Hair follicle dermal papilla cell (primary cell): ENCODE measurements around the gene DNAI1. TPM values are rescaled to one million over a fixed set of nuclear protein-coding genes. Genes with fewer than 3 reads are reported as not detected.

Source experiments
- small RNA-seq: library from RNA; depleted of rRNA; stranded (forward); fragments of <200 nt; gene quantifications from one replicate; pipeline ENCODE3, GENCODE V24; 2012
- total RNA-seq: library from RNA; depleted of rRNA; stranded (reverse); fragments of >200 nt; gene quantifications from 2 replicates; pipeline ENCODE4 v1.2.3, GENCODE V29; 2012

The DNAI1 gene
- not detected in 2 replicates for total RNA-seq

GRCh38 chr9:34458013-34458958, at the start of gene DNAI1, which contains the start of gene FAM219A:
Gene DNAI1, plus strand, starts transcription at chr9:34458805. Its CDS starts 201 bp downstream, at chr9:34459006.
Gene FAM219A, minus strand, starts transcription at chr9:34458570. Its CDS starts 307 bp downstream, at chr9:34458263.

GRCh38 chr9:34522971-34523797, 64.6 kb downstream of the DNAI1 start, which contains the start of gene ENHO:
Gene ENHO, minus strand, starts transcription at chr9:34522990. Its CDS starts 1,295 bp downstream, at chr9:34521695.

Small RNAs within 50 kb of the gene (small RNA-seq; reads per million reads assigned to genes)
- not detected for gene RN7SKP24

Other genes starting within 250 kb of the DNAI1 start
- 0.97 TPM in 2 replicates for gene KIF24, start 129.5 kb upstream of the DNAI1 start, total RNA-seq
- gene NUDT2, start 129.2 kb upstream of the DNAI1 start, total RNA-seq, result 24.0 and 26.6 TPM in 2 replicates
- 0.97 and 1.1 TPM in 2 replicates for gene MYORG, start 81.9 kb upstream of the DNAI1 start, total RNA-seq
- 14.9 and 16.5 TPM in 2 replicates for gene FAM219A, start 235 bp upstream of the DNAI1 start, total RNA-seq
- not detected in 2 replicates for gene ENHO, start 64.2 kb downstream of the DNAI1 start, total RNA-seq
- not detected in 2 replicates for gene CNTFR, start 130.9 kb downstream of the DNAI1 start, total RNA-seq
- 15.4 and 18.3 TPM in 2 replicates for gene RPP25L, start 153.3 kb downstream of the DNAI1 start, total RNA-seq
- 58.1 and 78.7 TPM in 2 replicates for gene DCTN3, start 161.7 kb downstream of the DNAI1 start, total RNA-seq
- 0.12 and 0.32 TPM in 2 replicates for gene ARID3C, start 170.3 kb downstream of the DNAI1 start, total RNA-seq
- gene SIGMAR1, start 179.0 kb downstream of the DNAI1 start, total RNA-seq, result 78.9 and 83.9 TPM in 2 replicates
- gene GALT, start 187.9 kb downstream of the DNAI1 start, total RNA-seq, result 52.6 and 54.6 TPM in 2 replicates
- 86.6 and 89.4 TPM in 2 replicates for gene IL11RA, start 193.4 kb downstream of the DNAI1 start, total RNA-seq
- not detected in 2 replicates for gene CCL27, start 203.9 kb downstream of the DNAI1 start, total RNA-seq
- gene CCL19, start 232.5 kb downstream of the DNAI1 start, total RNA-seq, result not detected in 2 replicates